Type B pancreatic cell (in vitro differentiated cells): ENCODE results near the gene GLS2. TPM values are rescaled to one million over a fixed set of nuclear protein-coding genes. Genes with fewer than 3 reads are reported as not detected.
A peak's percentile ranks its signal among the peaks of the same experiment; 100 is the strongest.

Experiments used
- DNase-seq: peaks from one replicate; pipeline ENCODE4 v3.0.0; 2021; ENCODE audit warnings: mixed read lengths; ENCODE audit not compliant: unreplicated experiment; ENCODE audit errors: extremely low spot score
- H3K27ac Mint-ChIP-seq: 2 replicates; pipeline ENCODE4 v1.8.0; 2021; ENCODE audit warnings: mild to moderate bottlenecking, mixed read lengths
- H3K27me3 Mint-ChIP-seq: 2 replicates; pipeline ENCODE4 v1.8.0; 2021; ENCODE audit warnings: mixed read lengths
- H3K36me3 Mint-ChIP-seq: 2 replicates; pipeline ENCODE4 v1.8.0; 2021; ENCODE audit warnings: mixed read lengths
- H3K4me1 Mint-ChIP-seq: one replicate; pipeline ENCODE4 v1.8.0; 2021; ENCODE audit warnings: mixed read lengths; ENCODE audit not compliant: unreplicated experiment
- H3K4me3 Mint-ChIP-seq: 2 replicates; pipeline ENCODE4 v1.8.0; 2021; ENCODE audit warnings: mild to moderate bottlenecking, mixed read lengths
- H3K9me3 Mint-ChIP-seq: 2 replicates; pipeline ENCODE4 v1.8.0; 2021; ENCODE audit warnings: mixed read lengths
- total RNA-seq: library from RNA; stranded (reverse); gene quantifications from 2 replicates; pipeline ENCODE4 v1.2.1, GENCODE V29; 2021; ENCODE audit warnings: low replicate concordance
- TF ChIP-seq, protein P1 (sequence below): fragments of 200-600 bp; sonication (generic); conservative IDR thresholded peaks from 2 replicates; pipeline ENCODE4 v1.5.0; 2021; ENCODE audit warnings: antibody characterized with exemption, mild to moderate bottlenecking

GLS2 gene
- total RNA-seq, 1 donor from 2014 or later, result 6.7 TPM

DNA sequence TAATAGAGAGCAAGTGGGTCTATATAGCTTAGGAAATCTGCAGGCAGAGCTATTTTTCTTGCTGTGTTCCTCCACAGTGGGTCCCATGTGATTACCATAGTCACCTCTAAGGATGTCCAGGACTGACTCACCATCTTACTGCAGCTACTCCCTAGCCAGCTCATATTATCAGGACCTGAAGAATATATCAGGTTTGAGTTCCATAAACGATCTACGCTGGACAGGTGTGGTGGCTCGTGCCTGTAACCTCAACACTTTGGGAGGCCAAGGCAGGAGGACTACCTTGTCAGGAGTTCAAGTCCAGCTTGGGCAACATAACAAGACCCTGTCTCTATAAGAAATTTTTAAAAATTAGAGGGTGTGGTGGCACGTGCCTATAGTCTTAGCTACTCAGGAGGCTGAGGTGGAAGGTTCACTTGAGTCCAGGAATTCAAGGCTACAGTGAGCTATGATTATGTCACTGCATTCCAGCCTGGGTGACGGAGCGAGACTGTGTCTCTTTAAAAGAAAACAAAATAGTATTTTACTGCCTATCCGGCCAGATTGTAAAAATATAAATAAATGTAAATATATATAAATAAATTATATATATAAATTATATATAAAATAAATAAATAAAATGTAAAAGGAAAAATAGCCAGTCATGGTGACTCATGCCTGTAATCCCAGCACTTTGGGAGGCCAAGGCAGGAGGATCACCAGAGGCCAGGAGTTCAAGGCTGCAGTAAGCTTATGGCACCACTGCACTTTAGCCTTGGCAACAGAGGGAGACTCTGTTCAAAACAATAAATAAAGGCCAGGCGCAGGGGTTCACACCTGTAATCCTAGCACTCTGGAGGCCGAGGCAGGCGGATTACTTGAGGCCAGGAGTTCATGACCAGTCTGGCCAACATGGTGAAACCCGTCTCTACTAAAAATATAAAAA, 26.5 kb downstream of the GLS2 start:
- DNase-seq, result no peak
- no peaks in the 10 kb centered on the region for H3K27me3 Mint-ChIP-seq
- no peak overlapping the region for H3K27ac Mint-ChIP-seq
- H3K4me1 Mint-ChIP-seq, result peaks cover 10% of the 10 kb centered on the region
- TF ChIP-seq, protein P1, sequence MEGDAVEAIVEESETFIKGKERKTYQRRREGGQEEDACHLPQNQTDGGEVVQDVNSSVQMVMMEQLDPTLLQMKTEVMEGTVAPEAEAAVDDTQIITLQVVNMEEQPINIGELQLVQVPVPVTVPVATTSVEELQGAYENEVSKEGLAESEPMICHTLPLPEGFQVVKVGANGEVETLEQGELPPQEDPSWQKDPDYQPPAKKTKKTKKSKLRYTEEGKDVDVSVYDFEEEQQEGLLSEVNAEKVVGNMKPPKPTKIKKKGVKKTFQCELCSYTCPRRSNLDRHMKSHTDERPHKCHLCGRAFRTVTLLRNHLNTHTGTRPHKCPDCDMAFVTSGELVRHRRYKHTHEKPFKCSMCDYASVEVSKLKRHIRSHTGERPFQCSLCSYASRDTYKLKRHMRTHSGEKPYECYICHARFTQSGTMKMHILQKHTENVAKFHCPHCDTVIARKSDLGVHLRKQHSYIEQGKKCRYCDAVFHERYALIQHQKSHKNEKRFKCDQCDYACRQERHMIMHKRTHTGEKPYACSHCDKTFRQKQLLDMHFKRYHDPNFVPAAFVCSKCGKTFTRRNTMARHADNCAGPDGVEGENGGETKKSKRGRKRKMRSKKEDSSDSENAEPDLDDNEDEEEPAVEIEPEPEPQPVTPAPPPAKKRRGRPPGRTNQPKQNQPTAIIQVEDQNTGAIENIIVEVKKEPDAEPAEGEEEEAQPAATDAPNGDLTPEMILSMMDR, result no peak
- H3K36me3 Mint-ChIP-seq, result no peaks in the 10 kb centered on the region
- H3K9me3 Mint-ChIP-seq, result no peaks in the 10 kb centered on the region
- no peak overlapping the region for H3K4me3 Mint-ChIP-seq

DNA sequence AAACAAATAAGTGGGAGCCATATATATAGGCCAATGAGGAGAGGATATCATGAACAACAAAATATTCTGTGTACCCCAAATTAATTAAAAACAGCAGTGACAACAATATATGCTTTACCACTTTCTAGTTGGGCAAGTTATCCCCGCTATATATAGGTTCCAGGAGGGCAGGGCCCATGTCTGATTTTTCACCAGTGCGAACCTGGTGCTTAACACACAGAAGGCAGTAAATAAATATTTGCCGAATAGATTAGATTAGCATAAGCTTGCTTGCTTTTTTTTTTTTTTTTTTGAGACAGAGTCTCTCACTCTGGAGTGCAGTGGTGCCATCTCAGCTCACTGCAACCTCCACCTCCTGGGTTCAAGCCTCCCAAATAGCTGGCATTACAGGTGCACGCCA, 30.1 kb downstream of the GLS2 start:
- Mint-ChIP-seq H3K4me1 (no peaks in the 10 kb centered on the region), H3K27me3 (no peaks in the 10 kb centered on the region), H3K27ac (no peak overlapping the region), H3K36me3 (no peaks in the 10 kb centered on the region), H3K9me3 (no peaks in the 10 kb centered on the region), H3K4me3 (no peak overlapping the region)
- TF ChIP-seq, protein P1, result no peak
- no peak for DNase-seq

DNA sequence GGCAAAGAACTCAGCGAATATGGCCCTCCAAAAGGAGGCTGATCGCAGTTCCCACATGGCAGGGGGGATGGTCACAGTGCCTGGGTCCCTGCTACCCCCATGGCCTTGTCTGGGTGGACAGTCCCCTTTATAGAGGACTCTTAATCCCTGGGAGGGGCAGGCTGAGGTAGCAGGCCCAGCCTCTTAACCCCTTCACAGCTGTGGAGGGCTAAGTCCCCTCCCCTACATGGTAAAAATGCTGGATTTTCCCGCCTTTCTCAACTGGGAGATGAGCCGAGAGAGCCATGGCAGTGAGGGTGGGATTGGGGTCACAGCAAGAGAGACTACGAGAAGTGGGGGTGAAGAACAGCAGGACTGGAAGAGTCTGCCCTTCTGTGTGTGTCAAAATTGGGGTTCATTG, 33.4 kb downstream of the GLS2 start, which contains the start of gene MIP:
Gene MIP (minus strand): TSS at position 101 of the 400 bp plus-strand sequence. CDS start 44 bp downstream, at position 57.
- H3K9me3 Mint-ChIP-seq, result no peaks in the 10 kb centered on the region
- no peak within 1 kb of the TSS for H3K27ac Mint-ChIP-seq
- no peaks in the 10 kb centered on the region for H3K27me3 Mint-ChIP-seq
- TF ChIP-seq, protein P1, result no peak
- H3K4me1 Mint-ChIP-seq, result peaks cover 10% of the 10 kb centered on the region
- H3K4me3 Mint-ChIP-seq, result no peak within 1 kb of the TSS
- H3K36me3 Mint-ChIP-seq, result no peaks in the 10 kb centered on the region
- no peak for DNase-seq

DNA sequence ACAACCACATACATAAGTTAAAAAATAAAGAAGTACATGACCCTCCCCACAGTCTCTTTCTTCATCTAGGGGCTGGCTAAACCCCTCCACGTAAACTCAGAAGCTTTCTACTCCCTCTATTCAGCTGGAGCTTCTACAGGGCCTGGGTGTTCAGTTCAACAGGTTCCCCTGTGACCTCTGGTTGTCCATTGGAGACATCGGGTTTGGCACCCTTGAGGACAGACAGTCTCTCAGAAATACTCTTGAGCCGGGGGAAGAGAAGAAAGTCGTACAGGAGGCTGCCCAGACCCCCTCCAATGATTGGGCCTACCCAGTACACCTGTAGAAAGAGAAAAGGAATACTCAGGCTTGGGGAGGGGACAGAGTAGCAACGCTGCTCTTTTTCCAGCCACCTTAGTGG, 36.8 kb downstream of the GLS2 start:
- TF ChIP-seq, protein P1, result no peak
- no peaks in the 10 kb centered on the region for H3K27me3 Mint-ChIP-seq
- peak overlapping the region; percentile 67 for H3K27ac Mint-ChIP-seq
- H3K9me3 Mint-ChIP-seq, result no peaks in the 10 kb centered on the region
- DNase-seq, result no peak
- peak overlapping the region; percentile 70 for H3K4me3 Mint-ChIP-seq
- peaks cover 19% of the 10 kb centered on the region for H3K4me1 Mint-ChIP-seq
- peaks cover 3% of the 10 kb centered on the region for H3K36me3 Mint-ChIP-seq

DNA sequence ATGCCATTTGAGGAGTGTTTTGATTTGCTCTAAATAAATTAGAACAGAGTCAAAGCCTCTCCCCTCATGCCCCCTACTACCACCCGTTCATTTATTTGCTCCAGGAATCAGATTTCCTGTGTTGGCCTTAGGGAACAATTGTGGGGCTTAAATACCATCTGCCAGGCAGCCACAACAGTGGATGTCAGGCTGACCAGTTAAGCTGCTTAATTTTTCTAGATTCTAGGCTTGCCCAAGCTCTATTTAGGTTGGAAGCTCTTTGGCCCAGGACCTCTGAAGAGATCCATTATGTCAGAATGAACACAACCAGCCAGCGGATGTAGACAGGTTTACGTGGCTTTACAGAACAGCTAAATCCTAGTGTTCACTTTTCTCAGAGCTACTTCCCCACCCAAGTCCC, 37.7 kb downstream of the GLS2 start:
- Mint-ChIP-seq H3K4me1 (peaks cover 19% of the 10 kb centered on the region), H3K27ac (no peak overlapping the region), H3K9me3 (no peaks in the 10 kb centered on the region), H3K4me3 (peak overlapping the region; percentile 96), H3K27me3 (no peaks in the 10 kb centered on the region), H3K36me3 (peaks cover 9% of the 10 kb centered on the region)
- no peak for DNase-seq
- TF ChIP-seq, protein P1, result no peak
